ENCODE data around the gene RUFY4.
"Not testable (repeated sequence)": the region's sequence is repeated elsewhere in the genome, so short reads cannot be mapped to it uniquely, and the experiment has no call there.

DNA sequence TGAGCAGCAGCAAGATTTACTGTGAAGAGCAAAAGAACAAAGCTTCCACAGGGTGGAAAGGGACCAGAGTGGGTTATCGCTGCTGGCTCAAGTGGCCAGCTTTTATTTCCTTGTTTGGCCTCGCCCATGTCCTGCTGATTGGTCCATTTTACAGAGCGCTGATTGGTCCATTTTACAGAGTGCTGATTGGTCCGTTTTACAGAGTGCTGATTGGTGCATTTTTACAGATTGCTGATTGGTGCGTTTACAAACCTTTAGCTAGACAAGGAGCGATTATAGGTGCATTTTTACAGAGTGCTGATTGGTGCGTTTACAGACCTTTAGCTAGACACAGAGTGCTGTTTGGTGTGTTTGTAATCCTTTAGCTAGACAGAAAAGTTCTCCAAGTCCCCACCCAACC lies 39.8 kb downstream of the RUFY4 start:
- TF ChIP-seq POLR2A (IDR thresholded peaks at IDR 0.05; ENCODE audit: low read length); GATA1 (IDR thresholded peaks at IDR 0.05; ENCODE audit: low read depth, low read length): not testable (repeated sequence)

Data from erythroblast (primary cell).